Vagina (tissue), 2 donors: Measurements from ENCODE around the gene RGR.

Experiments used
- POLR2A ChIP-seq, 2 donors: fragments of 450-650 bp; IDR thresholded peaks; one replicate each; pipeline ENCODE4 v1.6.1; 2017; ENCODE audit warnings: antibody characterized with exemption in 2 of 2, mild to moderate bottlenecking in 2 of 2, moderate library complexity in 2 of 2
- POLR2AphosphoS5 ChIP-seq, 2 donors: sonication (generic); formaldehyde crosslinking; IDR thresholded peaks; one replicate each; pipeline ENCODE4 v1.9.0; 2017; ENCODE audit warnings: antibody characterized with exemption in 2 of 2, mild to moderate bottlenecking in 2 of 2, low read depth in 1 of 2; ENCODE audit not compliant: insufficient read depth in 1 of 2
- TF ChIP-seq, protein P1 (sequence below), 3 experiments: fragments of 450-650 bp in 2 of 3; fragments of 200-600 bp in 1 of 3; sonication (generic) in 1 of 3; IDR thresholded peaks; one replicate each; pipeline ENCODE4 v1.5.1; 2017 to 2019; ENCODE audit warnings: antibody characterized with exemption in 3 of 3, mild to moderate bottlenecking in 2 of 3, moderate library complexity in 2 of 3

DNA sequence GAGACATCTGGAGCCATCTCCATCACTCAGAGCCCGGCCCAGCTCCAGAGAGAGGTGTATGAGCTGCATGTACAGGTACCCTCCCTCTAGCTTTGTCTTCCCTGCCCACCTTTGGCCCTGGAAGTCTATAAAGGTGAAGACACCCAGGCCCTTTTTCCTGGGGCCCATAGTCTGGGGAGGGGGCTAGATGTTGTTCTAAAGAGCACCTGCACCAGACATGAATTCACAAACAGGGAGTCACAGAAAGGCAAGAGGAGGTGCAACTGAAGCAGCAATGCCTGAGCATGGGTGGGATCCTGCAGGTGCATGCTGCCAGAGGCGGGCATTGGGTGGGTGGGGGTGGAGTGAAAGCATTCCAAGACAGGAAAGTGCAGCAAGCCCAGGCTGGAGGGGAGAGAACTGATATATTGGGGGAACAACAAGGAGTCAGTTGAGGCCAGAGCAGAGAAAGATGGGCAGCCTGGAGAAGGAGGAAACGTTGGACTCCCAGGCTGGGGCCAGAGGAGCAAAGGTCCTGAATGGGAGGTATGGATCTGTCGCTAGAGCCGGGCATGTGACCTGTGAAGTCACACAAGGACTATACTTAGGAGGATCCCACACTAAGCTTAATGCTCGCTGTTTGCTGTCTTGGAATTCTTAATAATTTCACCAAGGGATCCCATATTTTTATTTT, 38.9 kb upstream of the RGR start:
- TF ChIP-seq POLR2AphosphoS5 (IDR thresholded peaks at IDR 0.05; ENCODE audit: insufficient read depth in 1 of 2, low read depth in 1 of 2) = no peak
- TF ChIP-seq, protein P1, sequence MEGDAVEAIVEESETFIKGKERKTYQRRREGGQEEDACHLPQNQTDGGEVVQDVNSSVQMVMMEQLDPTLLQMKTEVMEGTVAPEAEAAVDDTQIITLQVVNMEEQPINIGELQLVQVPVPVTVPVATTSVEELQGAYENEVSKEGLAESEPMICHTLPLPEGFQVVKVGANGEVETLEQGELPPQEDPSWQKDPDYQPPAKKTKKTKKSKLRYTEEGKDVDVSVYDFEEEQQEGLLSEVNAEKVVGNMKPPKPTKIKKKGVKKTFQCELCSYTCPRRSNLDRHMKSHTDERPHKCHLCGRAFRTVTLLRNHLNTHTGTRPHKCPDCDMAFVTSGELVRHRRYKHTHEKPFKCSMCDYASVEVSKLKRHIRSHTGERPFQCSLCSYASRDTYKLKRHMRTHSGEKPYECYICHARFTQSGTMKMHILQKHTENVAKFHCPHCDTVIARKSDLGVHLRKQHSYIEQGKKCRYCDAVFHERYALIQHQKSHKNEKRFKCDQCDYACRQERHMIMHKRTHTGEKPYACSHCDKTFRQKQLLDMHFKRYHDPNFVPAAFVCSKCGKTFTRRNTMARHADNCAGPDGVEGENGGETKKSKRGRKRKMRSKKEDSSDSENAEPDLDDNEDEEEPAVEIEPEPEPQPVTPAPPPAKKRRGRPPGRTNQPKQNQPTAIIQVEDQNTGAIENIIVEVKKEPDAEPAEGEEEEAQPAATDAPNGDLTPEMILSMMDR (IDR thresholded peaks at IDR 0.05) = no peak
- TF ChIP-seq POLR2A (IDR thresholded peaks at IDR 0.05) = no peak
